PFSK-1 (cell line): Measurements from ENCODE around the gene CDK12.

ENCODE experiments used
- FOXP2 ChIP-seq: optimal IDR thresholded peaks from 2 replicates; pipeline ENCODE3; 2011; ENCODE audit warnings: borderline replicate concordance, control low read depth, inconsistent platforms; ENCODE audit not compliant: insufficient read depth; ENCODE audit errors: extremely low read length, extremely low read depth
- POLR2AphosphoS5 ChIP-seq: IDR thresholded peaks from 2 replicates; pipeline ENCODE4 v1.6.1; 2012; ENCODE audit warnings: low read depth, mild to moderate bottlenecking, control low read depth, low read length, moderate library complexity
- REST ChIP-seq, 2 experiments: IDR thresholded peaks; 2 replicates each; pipeline versions ENCODE4 v1.6.1 to v1.8.0; 2011 to 2012; ENCODE audit warnings: low read depth in 2 of 2, low read length in 2 of 2, control low read depth in 1 of 2, inconsistent platforms in 1 of 2, mild to moderate bottlenecking in 1 of 2, moderate library complexity in 1 of 2; ENCODE audit not compliant: insufficient read depth in 1 of 2
- SIN3A ChIP-seq: IDR thresholded peaks from 2 replicates; pipeline ENCODE4 v1.6.1; 2012; ENCODE audit warnings: mild to moderate bottlenecking, low read length, moderate library complexity, borderline replicate concordance; ENCODE audit not compliant: insufficient read depth
- TAF1 ChIP-seq: IDR thresholded peaks from 2 replicates; pipeline ENCODE4 v1.6.1; 2012; ENCODE audit warnings: low read length, control low read depth, borderline replicate concordance; ENCODE audit not compliant: insufficient read depth

CDK12 gene

GRCh38 chr17:39447561-39447960 is 13.7 kb upstream of the CDK12 start:
- no peak for TF ChIP-seq REST (IDR thresholded peaks at IDR 0.05; ENCODE audit: insufficient read depth in 1 of 2, low read depth in 2 of 2, low read length in 2 of 2)
- TF ChIP-seq FOXP2: no peak

- TF ChIP-seq SIN3A: no peak
- TF ChIP-seq FOXP2: no peak
- no peak for TF ChIP-seq POLR2AphosphoS5
- no peak for TF ChIP-seq TAF1
These were observed 11.2 kb upstream of the CDK12 start for GRCh38 chr17:39450051-39450450.

GRCh38 chr17:39450847-39451581 is 10.3 kb upstream of the CDK12 start, which contains the start of gene MED1:
TSS of gene MED1 (minus strand) at chr17:39451263. CDS start at chr17:39451062, 201 bp downstream.
- TF ChIP-seq TAF1: peak; percentile 96
- peak; percentile 95 for TF ChIP-seq POLR2AphosphoS5
- TF ChIP-seq FOXP2: no peak
- peak; percentile 96; the same call in 1 of the 2 replicates for TF ChIP-seq SIN3A
- TF ChIP-seq REST (IDR thresholded peaks at IDR 0.05; ENCODE audit: insufficient read depth in 1 of 2, low read depth in 2 of 2, low read length in 2 of 2): 0 out of 4 replicates have a peak, but pooled peaks of 1 of the 2 experiments have one; percentile 6

- TF ChIP-seq POLR2AphosphoS5 (no peak), FOXP2 (no peak), REST (IDR thresholded peaks at IDR 0.05; ENCODE audit: insufficient read depth in 1 of 2, low read depth in 2 of 2, low read length in 2 of 2) (no peak), TAF1 (no peak), SIN3A (no peak)
These were observed 5.4 kb upstream of the CDK12 start for GRCh38 chr17:39455919-39456318.

- TF ChIP-seq POLR2AphosphoS5: no peak
- no peak for TF ChIP-seq TAF1
- no peak for TF ChIP-seq REST (IDR thresholded peaks at IDR 0.05; ENCODE audit: insufficient read depth in 1 of 2, low read depth in 2 of 2, low read length in 2 of 2)
- no peak for TF ChIP-seq FOXP2
- TF ChIP-seq SIN3A: no peak
These were observed 762 bp downstream of the CDK12 start for GRCh38 chr17:39461926-39462569.
